Activated T-helper 1 cell treated with anti-CD3 and anti-CD28 coated beads, Interleukin-2, amount 50 U/mL, for 16 hours (primary cell): ENCODE measurements around the gene GRIN3A.
A peak's percentile ranks its signal among the peaks of the same experiment; 100 is the strongest.

Experiments
- DNase-seq, 2 donors: peaks; one replicate each; pipeline ENCODE4 v3.0.0-alpha.2; 2020; ENCODE audit warnings: low read depth in 1 of 2, low spot score in 1 of 2

GRIN3A gene

GRCh38 chr9:101530076-101530711, 208.3 kb downstream of the GRIN3A start:
- peak; percentile 21 to 54 for DNase-seq

- no peak for DNase-seq
Measured at GRCh38 chr9:101528015-101528414, 210.4 kb downstream of the GRIN3A start.

GRCh38 chr9:101527066-101527465, 211.4 kb downstream of the GRIN3A start:
- DNase-seq, result no peak

DNA sequence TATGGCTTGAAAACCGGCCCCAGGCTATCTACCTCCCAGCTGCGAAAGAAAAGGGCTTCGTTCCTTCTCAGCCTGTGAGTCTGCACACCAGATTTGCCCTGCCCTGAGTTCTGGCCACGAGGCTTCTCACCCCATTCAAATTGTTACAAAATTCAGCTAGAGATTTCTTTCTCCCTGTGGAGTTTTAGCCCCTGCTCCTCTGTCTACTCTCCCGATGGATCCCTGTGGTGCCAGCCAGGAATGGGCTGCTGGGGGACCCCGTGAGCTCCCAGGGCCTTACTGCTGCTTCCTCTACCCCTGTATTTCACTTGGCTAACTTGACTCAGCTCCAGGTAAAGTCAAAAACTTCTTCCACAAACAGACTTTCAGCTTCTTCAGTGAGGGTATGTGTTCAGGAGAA, 214.1 kb downstream of the GRIN3A start:
- no peak for DNase-seq
